Body of pancreas (tissue), 4 donors: ENCODE results near the gene ISYNA1. TPM values are rescaled to one million over a fixed set of nuclear protein-coding genes. Genes with fewer than 3 reads are reported as not detected.

Source experiments
- ATAC-seq: fragments of 150-250 bp; one replicate; pipeline ENCODE4 v1.9.1; 2016
- DNase-seq, 4 donors: peaks; one replicate each; pipeline ENCODE4 v3.0.0-alpha.2; 2019
- H3K27ac ChIP-seq, 4 donors: fragments of 200-600 bp; sonication (generic); 1 replicate in 3 of 4; 2 replicates in 1 of 4; pipeline versions ENCODE4 v1.5.1 to v1.6.1; 2016 to 2019; ENCODE audit warnings: mild to moderate bottlenecking in 1 of 4, mixed read lengths in 1 of 4, moderate library complexity in 1 of 4
- H3K27me3 ChIP-seq, 2 donors: fragments of 200-600 bp; sonication (generic); one replicate each; pipeline ENCODE4 v1.6.0; 2016; ENCODE audit warnings: mild to moderate bottlenecking in 1 of 2
- H3K36me3 ChIP-seq, 2 donors: fragments of 200-600 bp; sonication (generic); replicated peaks in 1 of 2; 2 replicates each; pipeline ENCODE4 v1.5.1; 2016; ENCODE audit warnings: low read depth in 2 of 2; ENCODE audit not compliant: insufficient read depth in 1 of 2
- H3K4me1 ChIP-seq: fragments of 200-600 bp; sonication (generic); one replicate; pipeline ENCODE4 v1.6.0; 2016
- H3K4me3 ChIP-seq, 2 donors: fragments of 200-600 bp; sonication (generic); 1 replicate in 1 of 2; 2 replicates in 1 of 2; pipeline ENCODE4 v1.5.1; 2016 to 2019
- H3K9me3 ChIP-seq, 3 donors: fragments of 200-600 bp; sonication (generic); 1 replicate in 2 of 3; 2 replicates in 1 of 3; pipeline ENCODE4 v1.5.1; 2016
- POLR2A ChIP-seq, 3 donors: fragments of 450-650 bp; IDR thresholded peaks; one replicate each; pipeline ENCODE4 v1.6.1; 2016; ENCODE audit warnings: antibody characterized with exemption in 3 of 3, mild to moderate bottlenecking in 2 of 3
- WGBS, 2 donors: methylation state at CpG; one replicate each; pipeline ENCODE4 v1.1.5; 2017; 5-methylcytosine and 5-hydroxymethylcytosine counted together
- intact Hi-C: fragments of 100-400 bp; cut with DNase I; formaldehyde crosslinking; loops from one replicate; pipeline ENCODE4 v1.15.1; 2023
- total RNA-seq, 2 donors: library from RNA; depleted of rRNA; stranded (reverse); fragments of >200 nt; gene quantifications; one replicate each; pipeline ENCODE4 v1.1.0, GENCODE V29; 2016
- TF ChIP-seq, protein P1 (sequence below), 7 experiments: fragments of 450-650 bp in 4 of 7; fragments of 200-600 bp in 3 of 7; sonication (generic) in 3 of 7; IDR thresholded peaks; one replicate each; pipeline ENCODE4 v1.5.1; 2016 to 2019; ENCODE audit warnings: antibody characterized with exemption in 7 of 7

The ISYNA1 gene
- total RNA-seq, 2 donors from 2014 or later = 52.7 to 72.8 TPM

DNA sequence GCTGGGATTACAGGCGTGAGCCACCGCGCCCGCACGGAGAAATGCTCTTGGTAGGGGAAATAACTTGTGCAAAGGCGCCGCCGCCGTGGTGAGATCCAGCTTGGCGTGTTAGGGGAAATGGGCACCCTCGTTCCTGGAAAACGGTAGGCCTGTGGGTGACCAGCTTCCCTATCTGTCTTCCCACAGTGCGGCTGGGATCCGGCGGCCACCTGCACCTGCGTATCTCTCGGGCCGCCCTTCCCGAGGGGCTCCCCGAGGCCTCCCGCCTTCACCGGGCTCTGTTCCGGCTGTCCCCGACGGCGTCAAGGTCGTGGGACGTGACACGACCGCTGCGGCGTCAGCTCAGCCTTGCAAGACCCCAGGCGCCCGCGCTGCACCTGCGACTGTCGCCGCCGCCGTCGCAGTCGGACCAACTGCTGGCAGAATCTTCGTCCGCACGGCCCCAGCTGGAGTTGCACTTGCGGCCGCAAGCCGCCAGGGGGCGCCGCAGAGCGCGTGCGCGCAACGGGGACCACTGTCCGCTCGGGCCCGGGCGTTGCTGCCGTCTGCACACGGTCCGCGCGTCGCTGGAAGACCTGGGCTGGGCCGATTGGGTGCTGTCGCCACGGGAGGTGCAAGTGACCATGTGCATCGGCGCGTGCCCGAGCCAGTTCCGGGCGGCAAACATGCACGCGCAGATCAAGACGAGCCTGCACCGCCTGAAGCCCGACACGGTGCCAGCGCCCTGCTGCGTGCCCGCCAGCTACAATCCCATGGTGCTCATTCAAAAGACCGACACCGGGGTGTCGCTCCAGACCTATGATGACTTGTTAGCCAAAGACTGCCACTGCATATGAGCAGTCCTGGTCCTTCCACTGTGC lies 49.6 kb downstream of the ISYNA1 start:
- H3K36me3 ChIP-seq = no peaks in the 10 kb centered on the region
- DNase-seq = peak; percentile 74 to 85 (median 81)
- intact Hi-C loops = no loop called here
- H3K4me1 ChIP-seq = peaks cover 51% of the 10 kb centered on the region
- ATAC-seq = peak; percentile 60
- H3K27ac ChIP-seq = peak overlapping the region; percentile 20 to 81 (median 68)
- H3K27me3 ChIP-seq = no peaks in the 10 kb centered on the region
- no peaks in the 10 kb centered on the region for H3K9me3 ChIP-seq
- no peak overlapping the region for H3K4me3 ChIP-seq
- peak; percentile 46 to 61 (median 50) for TF ChIP-seq POLR2A (IDR thresholded peaks at IDR 0.05)
- TF ChIP-seq, protein P1, sequence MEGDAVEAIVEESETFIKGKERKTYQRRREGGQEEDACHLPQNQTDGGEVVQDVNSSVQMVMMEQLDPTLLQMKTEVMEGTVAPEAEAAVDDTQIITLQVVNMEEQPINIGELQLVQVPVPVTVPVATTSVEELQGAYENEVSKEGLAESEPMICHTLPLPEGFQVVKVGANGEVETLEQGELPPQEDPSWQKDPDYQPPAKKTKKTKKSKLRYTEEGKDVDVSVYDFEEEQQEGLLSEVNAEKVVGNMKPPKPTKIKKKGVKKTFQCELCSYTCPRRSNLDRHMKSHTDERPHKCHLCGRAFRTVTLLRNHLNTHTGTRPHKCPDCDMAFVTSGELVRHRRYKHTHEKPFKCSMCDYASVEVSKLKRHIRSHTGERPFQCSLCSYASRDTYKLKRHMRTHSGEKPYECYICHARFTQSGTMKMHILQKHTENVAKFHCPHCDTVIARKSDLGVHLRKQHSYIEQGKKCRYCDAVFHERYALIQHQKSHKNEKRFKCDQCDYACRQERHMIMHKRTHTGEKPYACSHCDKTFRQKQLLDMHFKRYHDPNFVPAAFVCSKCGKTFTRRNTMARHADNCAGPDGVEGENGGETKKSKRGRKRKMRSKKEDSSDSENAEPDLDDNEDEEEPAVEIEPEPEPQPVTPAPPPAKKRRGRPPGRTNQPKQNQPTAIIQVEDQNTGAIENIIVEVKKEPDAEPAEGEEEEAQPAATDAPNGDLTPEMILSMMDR (IDR thresholded peaks at IDR 0.05) = peak; percentile 84 to 99 (median 96)
- WGBS, 2 donors = 23 to 65% methylated on average over 32 to 74 of the region's 86 CpGs

DNA sequence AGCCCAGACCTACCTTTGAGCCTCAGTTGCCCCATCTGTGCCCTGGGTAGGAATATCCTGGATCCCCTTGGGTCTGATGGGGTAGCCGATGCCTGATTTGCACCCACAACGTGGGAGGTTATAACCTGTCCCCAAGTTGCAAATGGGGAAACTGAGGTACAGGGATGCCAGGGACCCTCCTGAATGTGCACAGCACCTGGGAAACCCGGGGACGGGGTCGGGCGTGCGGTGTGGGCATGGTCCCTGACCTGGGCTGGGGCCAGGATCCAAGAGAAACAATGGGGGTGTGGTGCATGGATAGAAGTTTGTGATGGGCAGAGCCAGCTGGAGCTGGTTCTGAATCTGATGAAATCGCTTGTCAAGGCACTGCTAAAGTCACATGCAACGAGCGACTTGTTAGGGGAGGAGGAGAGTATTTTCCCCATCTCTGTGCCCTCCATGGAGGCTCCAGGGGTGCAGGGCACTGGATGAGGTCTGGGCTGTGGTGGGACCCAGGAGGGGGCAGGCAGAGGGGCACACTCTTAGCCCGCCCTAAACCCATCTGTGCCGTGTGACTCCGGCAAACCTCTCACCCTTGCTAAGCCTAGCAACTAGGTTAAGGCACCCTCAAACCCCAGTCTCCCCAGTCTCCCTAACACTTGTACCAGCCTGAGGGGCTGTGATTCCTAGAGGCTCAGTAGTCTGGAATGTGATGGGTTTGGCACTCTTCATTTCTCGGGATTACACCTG lies 51.2 kb downstream of the ISYNA1 start:
- ATAC-seq = no peak
- Histone ChIP-seq H3K9me3 (no peaks in the 10 kb centered on the region), H3K4me1 (peaks cover 58% of the 10 kb centered on the region), H3K4me3 (peak overlapping the region; percentile 8 to 16), H3K36me3 (no peaks in the 10 kb centered on the region), H3K27me3 (no peaks in the 10 kb centered on the region), H3K27ac (peak overlapping the region; percentile 74 to 81 (median 76))
- intact Hi-C loops = no loop called here
- no peak for TF ChIP-seq POLR2A (IDR thresholded peaks at IDR 0.05)
- TF ChIP-seq, protein P1 (IDR thresholded peaks at IDR 0.05) = no peak
- no peak for DNase-seq
- WGBS, 2 donors = 37 to 46% methylated on average over 11 to 14 of the region's 14 CpGs

GRCh38 chr19:18385675-18386542 lies 52.0 kb downstream of the ISYNA1 start, which contains the start of gene GDF15:
Gene GDF15, plus strand, starts transcription at chr19:18386158. Its CDS starts 32 bp downstream, at chr19:18386190.
- no peaks in the 10 kb centered on the region for H3K36me3 ChIP-seq
- peak within 1 kb of the TSS; percentile 74 to 81 (median 76) for H3K27ac ChIP-seq
- intact Hi-C loops = no loop called here
- H3K4me1 ChIP-seq = peaks cover 62% of the 10 kb centered on the region
- peak; percentile 91 to 98 (median 94) for DNase-seq
- 5 to 14% methylated on average over 12 to 33 of the region's 33 CpGs for WGBS, 2 donors
- no peaks in the 10 kb centered on the region for H3K9me3 ChIP-seq
- TF ChIP-seq POLR2A (IDR thresholded peaks at IDR 0.05) = peak; percentile 99
- TF ChIP-seq, protein P1 (IDR thresholded peaks at IDR 0.05) = peak; percentile 38 to 91 (median 73)
- peak within 1 kb of the TSS; percentile 8 to 16 for H3K4me3 ChIP-seq
- H3K27me3 ChIP-seq = no peaks in the 10 kb centered on the region
- peak; percentile 83 for ATAC-seq

DNA sequence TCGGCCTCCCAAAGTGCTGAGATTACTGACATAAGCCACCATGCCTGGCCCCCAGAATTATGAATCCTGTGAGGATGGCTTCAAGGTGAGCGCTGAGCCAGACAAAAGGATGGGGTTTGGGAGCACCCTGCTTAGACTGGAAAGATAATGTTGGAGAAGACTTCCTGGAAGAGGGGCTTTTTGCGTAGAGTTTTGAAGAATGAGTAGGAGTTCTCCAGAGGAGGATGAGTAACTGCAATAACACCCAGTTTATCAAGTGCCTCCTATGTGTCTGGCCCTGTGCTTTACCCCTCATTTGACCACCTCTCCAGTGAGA lies 52.6 kb downstream of the ISYNA1 start:
- ATAC-seq (no peak), DNase-seq (no peak)
- TF ChIP-seq, protein P1 (IDR thresholded peaks at IDR 0.05) = no peak
- TF ChIP-seq POLR2A (IDR thresholded peaks at IDR 0.05) = no peak
- Histone ChIP-seq H3K27ac (peak overlapping the region; percentile 74 to 81 (median 76)), H3K4me1 (peaks cover 68% of the 10 kb centered on the region), H3K4me3 (no peak overlapping the region), H3K9me3 (no peaks in the 10 kb centered on the region), H3K27me3 (no peaks in the 10 kb centered on the region), H3K36me3 (no peaks in the 10 kb centered on the region)
- intact Hi-C loops = no loop called here
- WGBS, 2 donors = 97 to 100% methylated on average over 2 to 3 of the region's 3 CpGs
